PC-3 (cell line): ENCODE results near the gene NALCN. TPM values are rescaled to one million over a fixed set of nuclear protein-coding genes. Genes with fewer than 3 reads are reported as not detected.

Source experiments
- ATAC-seq: fragments of 200-7000 bp; cut with Tn5 transposase; 2 replicates; pipeline ENCODE4 v1.9.1; 2020; ENCODE audit warnings: mild to moderate bottlenecking, moderate library complexity
- BruUV-seq: library from RNA; stranded (reverse); fragments of 400-500 nt; replicated peaks from 2 replicates; lab custom pipeline; 2021; lab: Mats Ljungman, UMichigan
- CTCF ChIA-PET: fragments of 300-600 bp; sonication (Branson Sonifier 250); formaldehyde crosslinking; loops from one replicate; lab custom pipeline; 2022; ENCODE audit warnings: antibody characterized with exemption; lab: Charles Lee
- POLR2A ChIA-PET: fragments of 300-600 bp; sonication (Branson Sonifier 250); formaldehyde crosslinking; loops from one replicate; lab custom pipeline; 2022; ENCODE audit warnings: antibody characterized with exemption; ENCODE audit not compliant: unreplicated experiment; lab: Charles Lee
- DNase-seq: peaks from one replicate; pipeline ENCODE4 v3.0.0-alpha.2; 2015
- H2AFZ ChIP-seq: fragments of 300-600 bp; sonication (generic); 2 replicates; pipeline ENCODE4 v1.6.0; 2016; ENCODE audit warnings: antibody characterized with exemption, low read length
- H3F3A ChIP-seq: fragments of 300-600 bp; sonication (generic); one replicate; pipeline ENCODE4 v1.6.0; 2017; ENCODE audit warnings: antibody characterized with exemption, low read length, control low read depth, mild to moderate bottlenecking; ENCODE audit not compliant: unreplicated experiment
- H3K27ac ChIP-seq: fragments of 300-600 bp; sonication (generic); 2 replicates; pipeline ENCODE4 v1.5.1; 2016; ENCODE audit warnings: mild to moderate bottlenecking, low read length
- H3K27me3 ChIP-seq: fragments of 300-600 bp; sonication (generic); 2 replicates; pipeline ENCODE4 v1.6.1; 2016; ENCODE audit warnings: low read length, mixed read lengths
- H3K36me3 ChIP-seq: fragments of 300-600 bp; sonication (generic); 2 replicates; pipeline ENCODE4 v1.6.1; 2016; ENCODE audit warnings: low read depth, mixed run types, low read length, mixed read lengths
- H3K4me1 ChIP-seq: fragments of 300-600 bp; sonication (generic); 2 replicates; pipeline ENCODE4 v1.5.1; 2016; ENCODE audit warnings: low read length; ENCODE audit not compliant: insufficient read depth
- H3K4me2 ChIP-seq: fragments of 300-600 bp; sonication (generic); 2 replicates; pipeline ENCODE4 v1.6.0; 2016; ENCODE audit warnings: low read length
- H3K4me3 ChIP-seq: fragments of 300-600 bp; sonication (generic); 2 replicates; pipeline ENCODE4 v1.5.1; 2016; ENCODE audit warnings: mild to moderate bottlenecking, low read length, mixed read lengths
- H3K79me2 ChIP-seq: fragments of 300-600 bp; sonication (generic); 2 replicates; pipeline ENCODE4 v1.6.1; 2017; ENCODE audit warnings: low read length, mixed read lengths
- H3K9ac ChIP-seq: fragments of 300-600 bp; sonication (generic); 2 replicates; pipeline ENCODE4 v1.6.0; 2016; ENCODE audit warnings: mild to moderate bottlenecking, low read length
- H3K9me2 ChIP-seq: fragments of 300-600 bp; sonication (generic); replicated peaks from 2 replicates; pipeline ENCODE4 v1.6.1; 2016; ENCODE audit warnings: mixed run types, low read length, mixed read lengths
- H3K9me3 ChIP-seq: fragments of 300-600 bp; sonication (generic); 2 replicates; pipeline ENCODE4 v1.6.1; 2016; ENCODE audit warnings: low read length, mixed read lengths
- H4K20me1 ChIP-seq: fragments of 300-600 bp; sonication (generic); 2 replicates; pipeline ENCODE4 v1.6.1; 2016; ENCODE audit warnings: low read length, mixed read lengths
- CTCF ChIP-seq: fragments of 300-600 bp; sonication (generic); conservative IDR thresholded peaks from 2 replicates; pipeline ENCODE4 v1.5.1; 2017; ENCODE audit warnings: antibody characterized with exemption, low read depth, mild to moderate bottlenecking, low read length
- EZH2 ChIP-seq: fragments of 300-600 bp; sonication (generic); IDR thresholded peaks from one replicate; pipeline ENCODE4 v1.6.1; 2017; ENCODE audit warnings: antibody characterized with exemption, mild to moderate bottlenecking, low read length; ENCODE audit not compliant: unreplicated experiment
- EZH2phosphoT487 ChIP-seq: fragments of 300-600 bp; sonication (generic); IDR thresholded peaks from 2 replicates; pipeline ENCODE4 v1.6.1; 2018; ENCODE audit warnings: mild to moderate bottlenecking, antibody characterized with exemption, low read length, borderline replicate concordance
- intact Hi-C: fragments of 100-400 bp; cut with micrococcal nuclease; formaldehyde crosslinking; loops from 2 replicates; pipeline ENCODE4 v1.9.0; 2023
- total RNA-seq: library from RNA; depleted of rRNA; stranded (reverse); fragments of >200 nt; gene quantifications from 2 replicates; pipeline ENCODE4 v1.2.3, GENCODE V29; 2014

NALCN gene
- total RNA-seq, 1 experiment from 2014 or later: 11.8 TPM

DNA sequence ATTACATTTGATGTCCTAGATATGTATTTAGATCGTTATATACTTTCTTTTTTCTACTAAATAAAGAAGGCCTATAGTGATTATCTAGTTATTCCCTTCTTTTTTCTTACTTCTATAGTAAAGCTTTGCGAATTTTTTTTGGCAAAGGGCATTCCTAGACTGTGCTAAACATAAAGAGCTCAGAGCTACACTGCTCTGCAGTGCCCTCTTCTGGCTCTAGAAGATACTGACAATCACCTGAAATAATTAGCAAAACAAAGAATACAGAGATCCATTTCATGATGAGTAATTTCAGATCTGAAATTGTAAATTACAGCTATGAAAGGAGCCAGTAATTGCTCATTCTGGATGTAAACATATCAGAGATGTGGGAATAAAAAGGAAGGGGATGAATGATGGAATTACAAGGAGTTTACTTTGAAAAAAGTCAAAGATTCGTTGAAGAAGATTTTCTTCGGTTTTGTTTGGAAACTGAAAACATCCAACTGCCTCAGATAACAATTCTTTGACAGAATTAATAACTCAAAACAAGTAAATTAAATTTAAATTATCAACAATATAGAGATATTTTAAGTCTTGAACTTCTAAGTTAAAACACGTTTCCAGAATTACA, 288.5 kb downstream of the NALCN start:
- TF ChIP-seq CTCF (peak; percentile 80), EZH2phosphoT487 (no peak)
- H3K36me3 ChIP-seq: no peaks in the 10 kb centered on the region
- H4K20me1 ChIP-seq: no peaks in the 10 kb centered on the region
- ChIA-PET POLR2A (no interaction called here), CTCF (interaction anchor here (0.5 to 1.1 kb wide), 8 partner anchors 10 to 1472 kb away, joined by 3 to 10 read pairs (median 4); no protein-coding TSS in a partner anchor)
- DNase-seq (peak; percentile 72), ATAC-seq (peak; percentile 74)
- 0 out of 2 replicates have a peak overlapping the region, but pooled peaks have one; percentile 6 for H3K4me2 ChIP-seq
- H3K79me2 ChIP-seq: no peaks in the 10 kb centered on the region
- no peaks in the 10 kb centered on the region for H3K9me2 ChIP-seq
- no peaks in the 10 kb centered on the region for H3K9me3 ChIP-seq
- no peaks in the 10 kb centered on the region for H3K4me1 ChIP-seq
- no peaks in the 10 kb centered on the region for H3F3A ChIP-seq
- BruUV-seq: no TSS peak
- H3K9ac ChIP-seq: no peak overlapping the region
- no peaks in the 10 kb centered on the region for H3K27me3 ChIP-seq
- H3K27ac ChIP-seq: no peak overlapping the region
- no peak overlapping the region for H3K4me3 ChIP-seq
- intact Hi-C loops: loop anchor here (1.0 to 5.0 kb wide), 2 partner anchors 406 to 556 kb away; no protein-coding TSS in a partner anchor
- no peak overlapping the region for H2AFZ ChIP-seq

DNA sequence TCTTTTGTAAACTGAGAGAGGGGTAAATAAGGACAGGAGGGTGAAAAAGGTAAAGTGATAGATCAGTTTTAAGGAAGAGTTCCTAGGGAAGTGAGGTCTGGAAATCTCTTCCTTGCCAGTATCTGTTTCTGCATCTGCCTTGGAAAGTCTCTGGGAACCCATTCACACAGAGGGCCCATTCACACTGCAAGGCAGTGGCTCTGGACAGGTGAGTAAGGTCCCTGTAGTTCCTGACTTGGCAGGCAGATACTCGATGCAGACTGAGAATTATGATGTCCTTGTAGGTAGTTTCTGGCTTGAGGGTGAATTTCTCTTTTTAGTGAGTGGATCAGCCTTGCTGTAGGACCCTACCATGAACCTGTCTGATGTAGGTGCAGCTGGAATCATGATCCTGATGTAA, 293.3 kb downstream of the NALCN start:
- DNase-seq: no peak
- no peak overlapping the region for H3K9ac ChIP-seq
- POLR2A ChIA-PET: no interaction called here
- no peaks in the 10 kb centered on the region for H3K4me1 ChIP-seq
- ATAC-seq: no peak
- H3K36me3 ChIP-seq: no peaks in the 10 kb centered on the region
- TF ChIP-seq EZH2 (no peak), EZH2phosphoT487 (no peak), CTCF (no peak)
- CTCF ChIA-PET: no interaction called here
- no peak overlapping the region for H3K4me3 ChIP-seq
- H3K9me2 ChIP-seq: no peaks in the 10 kb centered on the region
- H3K27ac ChIP-seq: no peak overlapping the region
- no peaks in the 10 kb centered on the region for H3F3A ChIP-seq
- intact Hi-C loops: no loop called here
- no peaks in the 10 kb centered on the region for H3K9me3 ChIP-seq
- H3K4me2 ChIP-seq: no peak overlapping the region
- H4K20me1 ChIP-seq: no peaks in the 10 kb centered on the region
- H2AFZ ChIP-seq: no peak overlapping the region
- H3K79me2 ChIP-seq: no peaks in the 10 kb centered on the region
- H3K27me3 ChIP-seq: no peaks in the 10 kb centered on the region
- no TSS peak for BruUV-seq

- H3K27me3 ChIP-seq: no peaks in the 10 kb centered on the region
- H3K4me2 ChIP-seq: no peak overlapping the region
- H2AFZ ChIP-seq: no peak overlapping the region
- H3K9ac ChIP-seq: no peak overlapping the region
- no peaks in the 10 kb centered on the region for H3K9me2 ChIP-seq
- H3K27ac ChIP-seq: no peak overlapping the region
- no peaks in the 10 kb centered on the region for H3F3A ChIP-seq
- TF ChIP-seq EZH2 (no peak), CTCF (no peak), EZH2phosphoT487 (no peak)
- DNase-seq: no peak
- ChIA-PET CTCF (no interaction called here), POLR2A (no interaction called here)
- H3K4me3 ChIP-seq: no peak overlapping the region
- H4K20me1 ChIP-seq: no peaks in the 10 kb centered on the region
- BruUV-seq: no TSS peak
- ATAC-seq: no peak
- H3K79me2 ChIP-seq: no peaks in the 10 kb centered on the region
- no peaks in the 10 kb centered on the region for H3K9me3 ChIP-seq
- H3K4me1 ChIP-seq: no peaks in the 10 kb centered on the region
- intact Hi-C loops: no loop called here
- no peaks in the 10 kb centered on the region for H3K36me3 ChIP-seq
Observed at GRCh38 chr13:101121608-101122007, 294.7 kb downstream of the NALCN start.
